Kidney (tissue), 14 donors: ENCODE data around the gene NEDD4L. TPM values are rescaled to one million over a fixed set of nuclear protein-coding genes. Genes with fewer than 3 reads are reported as not detected.
A peak's percentile ranks its signal among the peaks of the same experiment; 100 is the strongest.

Experiments used
- DNase-seq, 5 donors: peaks; one replicate each; pipeline ENCODE4 v3.0.0-alpha.2; 2013 to 2020
- FAIRE-seq: peaks from 2 replicates; lab custom pipeline; 2012; peaks lifted over from hg19 to GRCh38; lab: Jason Lieb, UNC
- H3K27ac ChIP-seq, 2 donors: one replicate each; pipeline ENCODE4 v1.7.0; 2013; ENCODE audit warnings: low read depth in 2 of 2, low read length in 2 of 2, inconsistent platforms in 1 of 2
- H3K27me3 ChIP-seq: one replicate; pipeline ENCODE4 v1.7.1; 2013; ENCODE audit warnings: low read length, inconsistent platforms; ENCODE audit not compliant: control insufficient read depth, insufficient read depth
- H3K36me3 ChIP-seq, 3 donors: one replicate each; pipeline versions ENCODE4 v1.7.0 to v1.7.1; 2013; ENCODE audit warnings: low read length in 3 of 3, control low read depth in 1 of 3, inconsistent platforms in 1 of 3; ENCODE audit not compliant: insufficient read depth in 3 of 3, control insufficient read depth in 2 of 3
- H3K4me1 ChIP-seq, 3 donors: one replicate each; pipeline versions ENCODE4 v1.7.0 to v1.7.1; 2013; ENCODE audit warnings: low read length in 3 of 3, inconsistent platforms in 1 of 3, low read depth in 1 of 3; ENCODE audit not compliant: control insufficient read depth in 2 of 3, insufficient read depth in 2 of 3
- H3K4me3 ChIP-seq, 3 donors: one replicate each; pipeline versions ENCODE4 v1.7.0 to v1.8.1; 2013; ENCODE audit warnings: low read length in 3 of 3, control low read depth in 1 of 3, inconsistent platforms in 1 of 3
- H3K9ac ChIP-seq, 3 donors: one replicate each; pipeline versions ENCODE4 v1.7.0 to v1.7.1; 2013; ENCODE audit warnings: low read length in 3 of 3, control low read depth in 1 of 3, inconsistent platforms in 1 of 3
- H3K9me3 ChIP-seq, 3 donors: one replicate each; pipeline versions ENCODE4 v1.7.0 to v1.7.1; 2013; ENCODE audit warnings: low read length in 3 of 3, control low read depth in 1 of 3, inconsistent platforms in 1 of 3; ENCODE audit not compliant: control insufficient read depth in 2 of 3, insufficient read depth in 1 of 3
- intact Hi-C: fragments of 100-400 bp; cut with DNase I; formaldehyde crosslinking; loops from one replicate; pipeline ENCODE4 v1.11.1; 2022
- polyA plus RNA-seq: library from polyadenylated mRNA; stranded (reverse); fragments of 350-450 nt; fragmentation: Illumina TruSeq; extraction: RNeasy Lipid Tissue Mini Kit (QIAGEN cat#74804); gene quantifications from one replicate; pipeline ENCODE4 v1.2.3, GENCODE V29; 2014; ENCODE audit warnings: low read depth, low replicate concordance; ENCODE audit not compliant: insufficient read depth
- total RNA-seq: library from RNA; stranded (reverse); fragmentation: NEBNext Ultra II Directional; extraction: Animal tissue kit (Norgen Biotek cat#: 25700); gene quantifications from one replicate; pipeline ENCODE4 v1.2.1, GENCODE V29; 2021
- TF ChIP-seq, protein P1 (sequence below): IDR thresholded peaks from 3 replicates; pipeline ENCODE4 v1.5.1; 2012; ENCODE audit warnings: mild to moderate bottlenecking, moderate library complexity, borderline replicate concordance; ENCODE audit not compliant: insufficient read depth; ENCODE audit errors: extremely low read depth
- donor health status: control.
- donor health status: control.
- donor health status: control.
- donor health status: control.
- donor health status: control.
- donor health status: DM: yes; HTN: yes; CAD: no.
- donor health status: Normal renal cell carcinoma (clear cell type).

Gene NEDD4L
- total and polyA plus RNA-seq, 2 donors from 2014 or later, result 90.8 to 95.7 TPM

DNA sequence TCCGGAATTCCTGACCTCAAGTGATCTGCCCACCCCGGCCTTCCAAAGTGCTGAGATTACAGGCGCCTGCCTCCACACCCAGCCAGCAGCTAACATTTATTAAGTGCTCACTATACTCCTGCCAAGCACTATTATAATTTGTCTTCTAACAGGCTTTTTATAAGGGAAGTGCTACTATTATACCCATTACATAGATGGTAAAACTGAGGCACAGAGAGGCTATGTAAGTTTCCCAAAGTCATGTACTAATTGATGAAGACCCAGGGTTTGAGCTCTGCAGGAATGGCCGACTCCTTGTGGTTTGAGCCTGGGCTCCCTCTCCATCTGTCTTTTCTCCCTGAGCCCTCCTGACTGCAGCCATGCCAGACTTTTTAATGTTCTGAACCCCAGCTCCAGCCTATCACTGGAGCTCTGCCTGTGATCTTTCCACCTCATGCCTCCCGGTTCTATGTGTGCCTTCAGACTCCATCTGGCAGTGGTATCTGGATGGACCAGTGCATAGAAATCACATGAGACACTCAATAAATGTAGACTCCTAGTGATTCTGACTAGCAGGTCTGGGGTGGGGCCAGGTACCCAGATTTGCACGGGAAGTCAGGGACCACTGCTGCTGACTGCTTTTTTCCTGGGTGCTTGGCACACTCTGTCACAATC lies 197.1 kb downstream of the NEDD4L start:
- Histone ChIP-seq H3K9me3 (no peaks in the 10 kb centered on the region), H3K4me1 (peaks cover 0 to 8% (median 6%) of the 10 kb centered on the region in 3 donors), H3K9ac (no peak overlapping the region), H3K27me3 (no peaks in the 10 kb centered on the region), H3K27ac (no peak overlapping the region), H3K4me3 (no peak overlapping the region), H3K36me3 (no peaks in the 10 kb centered on the region)
- FAIRE-seq (no peak), DNase-seq (no peak)
- TF ChIP-seq, protein P1, sequence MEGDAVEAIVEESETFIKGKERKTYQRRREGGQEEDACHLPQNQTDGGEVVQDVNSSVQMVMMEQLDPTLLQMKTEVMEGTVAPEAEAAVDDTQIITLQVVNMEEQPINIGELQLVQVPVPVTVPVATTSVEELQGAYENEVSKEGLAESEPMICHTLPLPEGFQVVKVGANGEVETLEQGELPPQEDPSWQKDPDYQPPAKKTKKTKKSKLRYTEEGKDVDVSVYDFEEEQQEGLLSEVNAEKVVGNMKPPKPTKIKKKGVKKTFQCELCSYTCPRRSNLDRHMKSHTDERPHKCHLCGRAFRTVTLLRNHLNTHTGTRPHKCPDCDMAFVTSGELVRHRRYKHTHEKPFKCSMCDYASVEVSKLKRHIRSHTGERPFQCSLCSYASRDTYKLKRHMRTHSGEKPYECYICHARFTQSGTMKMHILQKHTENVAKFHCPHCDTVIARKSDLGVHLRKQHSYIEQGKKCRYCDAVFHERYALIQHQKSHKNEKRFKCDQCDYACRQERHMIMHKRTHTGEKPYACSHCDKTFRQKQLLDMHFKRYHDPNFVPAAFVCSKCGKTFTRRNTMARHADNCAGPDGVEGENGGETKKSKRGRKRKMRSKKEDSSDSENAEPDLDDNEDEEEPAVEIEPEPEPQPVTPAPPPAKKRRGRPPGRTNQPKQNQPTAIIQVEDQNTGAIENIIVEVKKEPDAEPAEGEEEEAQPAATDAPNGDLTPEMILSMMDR, result no peak
- intact Hi-C loops, result no loop called here

DNA sequence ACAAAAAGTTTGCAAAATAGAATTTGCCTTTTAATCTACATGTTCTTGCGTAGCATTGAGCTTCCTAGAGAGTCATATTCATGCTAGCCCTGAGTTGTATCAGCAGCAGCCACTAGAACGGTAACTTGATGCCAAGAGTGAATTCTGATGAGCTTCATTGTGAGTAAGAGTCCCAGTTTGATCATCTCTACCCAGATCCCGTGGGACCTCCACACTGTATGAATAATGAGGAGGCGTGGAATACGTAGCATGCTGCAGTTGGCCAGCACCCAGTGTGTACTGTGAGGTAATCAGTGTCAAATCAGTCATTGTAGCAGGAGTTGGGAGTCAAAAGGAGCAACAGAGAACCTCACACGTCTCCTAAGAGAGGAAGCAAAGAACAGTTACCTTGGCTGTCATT lies 197.9 kb downstream of the NEDD4L start:
- peaks cover 0 to 8% (median 7%) of the 10 kb centered on the region in 3 donors for H3K4me1 ChIP-seq
- FAIRE-seq, result no peak
- TF ChIP-seq, protein P1, result no peak

DNA sequence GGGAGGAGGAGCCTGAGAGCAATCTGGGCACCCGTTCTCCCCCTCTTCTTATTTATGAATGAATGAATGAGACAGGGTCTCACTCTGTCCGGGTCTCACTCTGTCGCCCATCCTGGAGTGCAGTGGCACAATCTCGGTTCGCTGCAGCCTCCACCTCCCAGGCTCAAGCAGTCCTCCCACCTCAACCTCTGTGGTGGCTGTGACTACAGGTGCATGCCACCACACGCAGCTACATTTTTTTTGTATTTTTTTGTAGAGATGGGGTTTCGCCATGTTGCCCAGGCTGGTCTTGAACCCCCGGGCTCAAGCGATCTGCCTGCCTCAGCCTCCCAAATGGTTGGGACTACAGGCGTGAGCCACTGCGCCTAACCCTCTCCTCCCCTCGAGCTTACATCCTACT lies 198.4 kb downstream of the NEDD4L start:
- Histone ChIP-seq H3K27ac (peak overlapping the region in 1 of 2 donors; percentile 2), H3K4me1 (peaks cover 0 to 13% (median 13%) of the 10 kb centered on the region in 3 donors), H3K36me3 (no peaks in the 10 kb centered on the region), H3K9ac (no peak overlapping the region), H3K27me3 (no peaks in the 10 kb centered on the region), H3K4me3 (no peak overlapping the region), H3K9me3 (no peaks in the 10 kb centered on the region)
- TF ChIP-seq, protein P1, result no peak
- DNase-seq (no peak), FAIRE-seq (no peak)
- intact Hi-C loops, result no loop called here

More for the DNA sequence above, 197.9 kb downstream of the NEDD4L start:
- Histone ChIP-seq H3K9me3 (no peaks in the 10 kb centered on the region), H3K27ac (no peak overlapping the region), H3K9ac (no peak overlapping the region), H3K4me3 (no peak overlapping the region), H3K36me3 (no peaks in the 10 kb centered on the region), H3K27me3 (no peaks in the 10 kb centered on the region)
- intact Hi-C loops, result no loop called here
- peak in 1 of 5 donors; percentile 44 for DNase-seq
